Measurements from ENCODE around the gene FHAD1.

GRCh38 chr1:15309687-15310086 lies 62.7 kb downstream of the FHAD1 start:
- TF ChIP-seq EZH2 (IDR thresholded peaks at IDR 0.05; ENCODE audit: borderline replicate concordance, low read depth, low read length, poor library complexity, severe bottlenecking) (no peak), CTCF (conservative IDR thresholded peaks at IDR 0.05; ENCODE audit: low read depth, low read length) (no peak)
